ENCODE results near the gene MICOS13. TPM values are rescaled to one million over a fixed set of nuclear protein-coding genes. Genes with fewer than 3 reads are reported as not detected.

MICOS13 gene
- total and polyA plus RNA-seq, 10 of the 15 experiments (the other 5 are each of a cell fraction or from before 2014, with no cell fraction given), result 9.4 to 211 (median 51.3) TPM

DNA sequence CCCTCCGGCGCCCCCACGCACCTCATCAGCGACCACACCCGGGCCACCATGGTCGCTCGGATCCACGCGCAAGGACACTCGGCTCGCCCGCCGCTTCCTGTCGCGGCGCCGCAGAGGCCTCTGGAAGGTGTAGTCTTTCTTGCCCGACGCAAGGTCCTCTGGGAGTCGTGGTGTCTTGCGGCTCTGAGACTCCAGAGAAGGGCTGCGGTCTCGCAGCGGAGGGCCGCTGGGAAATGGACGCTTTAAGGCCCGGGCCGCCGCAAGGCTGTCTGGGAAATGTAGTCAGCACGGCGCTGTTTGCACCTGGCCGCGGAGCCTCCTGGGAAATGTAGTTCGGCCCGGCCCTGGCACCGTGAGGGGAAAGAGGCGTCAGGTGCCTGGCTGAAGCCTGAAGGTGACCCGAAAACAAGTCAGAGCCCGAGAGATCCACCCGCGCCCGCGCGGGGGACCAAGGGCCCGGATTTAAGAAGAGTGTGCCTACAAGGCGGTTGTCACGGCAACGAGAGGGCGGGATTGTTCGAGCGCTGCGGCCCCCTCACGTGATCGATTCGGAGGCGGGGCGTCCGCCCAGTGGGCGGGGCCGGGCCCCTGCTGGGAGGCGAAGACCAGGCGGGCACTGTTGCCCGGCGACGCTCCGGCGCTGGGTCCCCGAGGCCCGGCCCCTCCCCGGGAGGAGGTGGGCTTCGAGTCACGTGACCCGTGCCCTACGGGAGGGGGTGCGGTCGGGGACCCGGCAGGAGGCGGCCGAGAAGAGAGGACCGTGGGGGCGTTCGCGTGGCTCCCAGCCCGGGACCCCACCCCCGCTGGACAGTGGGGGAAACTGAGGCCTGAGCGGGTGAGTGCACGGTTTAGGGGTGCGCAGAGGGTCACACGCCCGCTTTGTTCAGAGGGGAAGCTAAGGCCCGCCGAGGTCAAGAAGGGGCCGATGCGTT is at the start of gene MICOS13, which contains the start of gene HSD11B1L (continued):
- TF ChIP-seq, protein P1, sequence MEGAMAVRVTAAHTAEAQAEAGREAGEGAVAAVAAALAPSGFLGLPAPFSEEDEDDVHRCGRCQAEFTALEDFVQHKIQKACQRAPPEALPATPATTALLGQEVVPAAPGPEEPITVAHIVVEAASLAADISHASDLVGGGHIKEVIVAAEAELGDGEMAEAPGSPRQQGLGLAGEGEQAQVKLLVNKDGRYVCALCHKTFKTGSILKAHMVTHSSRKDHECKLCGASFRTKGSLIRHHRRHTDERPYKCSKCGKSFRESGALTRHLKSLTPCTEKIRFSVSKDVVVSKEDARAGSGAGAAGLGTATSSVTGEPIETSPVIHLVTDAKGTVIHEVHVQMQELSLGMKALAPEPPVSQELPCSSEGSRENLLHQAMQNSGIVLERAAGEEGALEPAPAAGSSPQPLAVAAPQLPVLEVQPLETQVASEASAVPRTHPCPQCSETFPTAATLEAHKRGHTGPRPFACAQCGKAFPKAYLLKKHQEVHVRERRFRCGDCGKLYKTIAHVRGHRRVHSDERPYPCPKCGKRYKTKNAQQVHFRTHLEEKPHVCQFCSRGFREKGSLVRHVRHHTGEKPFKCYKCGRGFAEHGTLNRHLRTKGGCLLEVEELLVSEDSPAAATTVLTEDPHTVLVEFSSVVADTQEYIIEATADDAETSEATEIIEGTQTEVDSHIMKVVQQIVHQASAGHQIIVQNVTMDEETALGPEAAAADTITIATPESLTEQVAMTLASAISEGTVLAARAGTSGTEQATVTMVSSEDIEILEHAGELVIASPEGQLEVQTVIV (IDR thresholded peaks at IDR 0.05; ENCODE audit: borderline replicate concordance, partially characterized antibody), result peak; percentile 53
- no peak for TF ChIP-seq ZNF274 (IDR thresholded peaks at IDR 0.05; ENCODE audit: insufficient read depth, insufficient read length)
- no peak for TF ChIP-seq BCL11A (IDR thresholded peaks at IDR 0.05; ENCODE audit: low read depth, low read length)
- peak; percentile 96 for TF ChIP-seq CREM (IDR thresholded peaks at IDR 0.05; ENCODE audit: low read depth)
- 0 out of 2 replicates have a peak, but pooled peaks have one; percentile 45 for TF ChIP-seq PAX5 (IDR thresholded peaks at IDR 0.05; ENCODE audit: borderline replicate concordance, low read depth, low read length)
- peak; percentile 91 for TF ChIP-seq YY1 (IDR thresholded peaks at IDR 0.05; ENCODE audit: low read depth, low read length)
- peak; percentile 77 for TF ChIP-seq CHD2 (IDR thresholded peaks at IDR 0.05; ENCODE audit: borderline replicate concordance, low read depth, low read length)
- TF ChIP-seq SIN3A (IDR thresholded peaks at IDR 0.05; ENCODE audit: low read depth, low read length), result peak; percentile 89
- TF ChIP-seq POU2F2 (IDR thresholded peaks at IDR 0.05; ENCODE audit: borderline replicate concordance, low read depth, low read length), result 0 out of 3 replicates have a peak, but pooled peaks have one; percentile 59
- TF ChIP-seq, protein P2, sequence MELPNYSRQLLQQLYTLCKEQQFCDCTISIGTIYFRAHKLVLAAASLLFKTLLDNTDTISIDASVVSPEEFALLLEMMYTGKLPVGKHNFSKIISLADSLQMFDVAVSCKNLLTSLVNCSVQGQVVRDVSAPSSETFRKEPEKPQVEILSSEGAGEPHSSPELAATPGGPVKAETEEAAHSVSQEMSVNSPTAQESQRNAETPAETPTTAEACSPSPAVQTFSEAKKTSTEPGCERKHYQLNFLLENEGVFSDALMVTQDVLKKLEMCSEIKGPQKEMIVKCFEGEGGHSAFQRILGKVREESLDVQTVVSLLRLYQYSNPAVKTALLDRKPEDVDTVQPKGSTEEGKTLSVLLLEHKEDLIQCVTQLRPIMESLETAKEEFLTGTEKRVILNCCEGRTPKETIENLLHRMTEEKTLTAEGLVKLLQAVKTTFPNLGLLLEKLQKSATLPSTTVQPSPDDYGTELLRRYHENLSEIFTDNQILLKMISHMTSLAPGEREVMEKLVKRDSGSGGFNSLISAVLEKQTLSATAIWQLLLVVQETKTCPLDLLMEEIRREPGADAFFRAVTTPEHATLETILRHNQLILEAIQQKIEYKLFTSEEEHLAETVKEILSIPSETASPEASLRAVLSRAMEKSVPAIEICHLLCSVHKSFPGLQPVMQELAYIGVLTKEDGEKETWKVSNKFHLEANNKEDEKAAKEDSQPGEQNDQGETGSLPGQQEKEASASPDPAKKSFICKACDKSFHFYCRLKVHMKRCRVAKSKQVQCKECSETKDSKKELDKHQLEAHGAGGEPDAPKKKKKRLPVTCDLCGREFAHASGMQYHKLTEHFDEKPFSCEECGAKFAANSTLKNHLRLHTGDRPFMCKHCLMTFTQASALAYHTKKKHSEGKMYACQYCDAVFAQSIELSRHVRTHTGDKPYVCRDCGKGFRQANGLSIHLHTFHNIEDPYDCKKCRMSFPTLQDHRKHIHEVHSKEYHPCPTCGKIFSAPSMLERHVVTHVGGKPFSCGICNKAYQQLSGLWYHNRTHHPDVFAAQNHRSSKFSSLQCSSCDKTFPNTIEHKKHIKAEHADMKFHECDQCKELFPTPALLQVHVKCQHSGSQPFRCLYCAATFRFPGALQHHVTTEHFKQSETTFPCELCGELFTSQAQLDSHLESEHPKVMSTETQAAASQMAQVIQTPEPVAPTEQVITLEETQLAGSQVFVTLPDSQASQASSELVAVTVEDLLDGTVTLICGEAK (IDR thresholded peaks at IDR 0.05; ENCODE audit: borderline replicate concordance), result peak; percentile 90
- no peak for TF ChIP-seq STAT3 (IDR thresholded peaks at IDR 0.05; ENCODE audit: low read depth, low read length)
- TF ChIP-seq, protein P3, sequence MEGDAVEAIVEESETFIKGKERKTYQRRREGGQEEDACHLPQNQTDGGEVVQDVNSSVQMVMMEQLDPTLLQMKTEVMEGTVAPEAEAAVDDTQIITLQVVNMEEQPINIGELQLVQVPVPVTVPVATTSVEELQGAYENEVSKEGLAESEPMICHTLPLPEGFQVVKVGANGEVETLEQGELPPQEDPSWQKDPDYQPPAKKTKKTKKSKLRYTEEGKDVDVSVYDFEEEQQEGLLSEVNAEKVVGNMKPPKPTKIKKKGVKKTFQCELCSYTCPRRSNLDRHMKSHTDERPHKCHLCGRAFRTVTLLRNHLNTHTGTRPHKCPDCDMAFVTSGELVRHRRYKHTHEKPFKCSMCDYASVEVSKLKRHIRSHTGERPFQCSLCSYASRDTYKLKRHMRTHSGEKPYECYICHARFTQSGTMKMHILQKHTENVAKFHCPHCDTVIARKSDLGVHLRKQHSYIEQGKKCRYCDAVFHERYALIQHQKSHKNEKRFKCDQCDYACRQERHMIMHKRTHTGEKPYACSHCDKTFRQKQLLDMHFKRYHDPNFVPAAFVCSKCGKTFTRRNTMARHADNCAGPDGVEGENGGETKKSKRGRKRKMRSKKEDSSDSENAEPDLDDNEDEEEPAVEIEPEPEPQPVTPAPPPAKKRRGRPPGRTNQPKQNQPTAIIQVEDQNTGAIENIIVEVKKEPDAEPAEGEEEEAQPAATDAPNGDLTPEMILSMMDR (IDR thresholded peaks at IDR 0.05 in 2 of 3, conservative IDR thresholded peaks at IDR 0.05 in 1 of 3; ENCODE audit: control insufficient read depth in 2 of 3, extremely low read depth in 1 of 3, insufficient read depth in 1 of 3, low read depth in 3 of 3, low read length in 3 of 3), result no peak
- TF ChIP-seq IRF4 (IDR thresholded peaks at IDR 0.05; ENCODE audit: low read depth, low read length), result 0 out of 2 replicates have a peak, but pooled peaks have one; percentile 23
- peak; percentile 24; the same call in 1 of the 2 replicates for TF ChIP-seq DPF2 (IDR thresholded peaks at IDR 0.05)
- TF ChIP-seq NR2F1 (conservative IDR thresholded peaks at IDR 0.05), result 0 out of 2 replicates have a peak, but pooled peaks have one; percentile 9
- TF ChIP-seq CREB1 (IDR thresholded peaks at IDR 0.05; ENCODE audit: low read depth), result peak; percentile 90
- peak; percentile 75; the same call in 1 of the 2 replicates for TF ChIP-seq GATAD2B (conservative IDR thresholded peaks at IDR 0.05; ENCODE audit: low read depth)
- peak; percentile 53; the same call in 1 of the 2 replicates for TF ChIP-seq SMAD5 (IDR thresholded peaks at IDR 0.05; ENCODE audit: low read depth)

Measured in GM12878 (cell line).